NCI-H345 (cell line): ENCODE results near the gene CYP2D6.
"Not testable (repeated sequence)": the region's sequence is repeated elsewhere in the genome, so short reads cannot be mapped to it uniquely, and the experiment has no call there.

Experiments used
- DNase-seq: peaks from one replicate; lab custom pipeline; 2025; lab: John Stamatoyannopoulos, UW

CYP2D6 gene

GRCh38 chr22:42130639-42131431 is at the start of gene CYP2D6:
Gene CYP2D6 (minus strand): TSS chr22:42130810. CDS start chr22:42130791, 19 bp downstream.
- not testable (repeated sequence) for DNase-seq

GRCh38 chr22:42179616-42180015 is 49.0 kb upstream of the CYP2D6 start:
- DNase-seq, result no peak

- DNase-seq, result no peak
Measured at GRCh38 chr22:42178910-42179519, 48.4 kb upstream of the CYP2D6 start.

GRCh38 chr22:42177891-42178336 is 47.3 kb upstream of the CYP2D6 start:
- no peak for DNase-seq

- DNase-seq, result no peak
Measured at GRCh38 chr22:42176255-42176915, 45.8 kb upstream of the CYP2D6 start.

GRCh38 chr22:42174062-42174461 is 43.5 kb upstream of the CYP2D6 start:
- DNase-seq, result no peak

- no peak for DNase-seq
Measured at GRCh38 chr22:42173183-42173926, 42.7 kb upstream of the CYP2D6 start.

- no peak for DNase-seq
Measured at GRCh38 chr22:42172773-42173172, 42.2 kb upstream of the CYP2D6 start.

GRCh38 chr22:42171946-42172719 is 41.5 kb upstream of the CYP2D6 start:
- DNase-seq, result no peak

GRCh38 chr22:42171417-42171816 is 40.8 kb upstream of the CYP2D6 start:
- no peak for DNase-seq

- DNase-seq, result no peak
Measured at GRCh38 chr22:42170946-42171345, 40.3 kb upstream of the CYP2D6 start.

GRCh38 chr22:42169055-42169469 is 38.5 kb upstream of the CYP2D6 start:
- peak; percentile 40 for DNase-seq

GRCh38 chr22:42168476-42168875 is 37.9 kb upstream of the CYP2D6 start:
- no peak for DNase-seq

- no peak for DNase-seq
Measured at GRCh38 chr22:42167066-42167465, 36.5 kb upstream of the CYP2D6 start.

- no peak for DNase-seq
Measured at GRCh38 chr22:42164901-42165300, 34.3 kb upstream of the CYP2D6 start.

- DNase-seq, result no peak
Measured at GRCh38 chr22:42163515-42163914, 32.9 kb upstream of the CYP2D6 start.

- no peak for DNase-seq
Measured at GRCh38 chr22:42162728-42163489, 32.3 kb upstream of the CYP2D6 start.

GRCh38 chr22:42160830-42161696 is 30.5 kb upstream of the CYP2D6 start:
- no peak for DNase-seq

- DNase-seq, result no peak
Measured at GRCh38 chr22:42160251-42160650, 29.6 kb upstream of the CYP2D6 start.
